ENCODE data around the gene RELL1.

Gene RELL1

GRCh38 chr4:37649268-37649667, 36.9 kb downstream of the RELL1 start:
- Mint-ChIP-seq H3K9me3 (peaks cover 11% of the 10 kb centered on the region), H3K27me3 (no peaks in the 10 kb centered on the region), H3K4me3 (no peak overlapping the region), H3K27ac (no peak overlapping the region), H3K36me3 (ENCODE audit: low read depth) (peaks cover 66% of the 10 kb centered on the region), H3K4me1 (ENCODE audit: low read depth) (peaks cover 49% of the 10 kb centered on the region)
- intact Hi-C loops (cut with micrococcal nuclease): no loop called here

DNA sequence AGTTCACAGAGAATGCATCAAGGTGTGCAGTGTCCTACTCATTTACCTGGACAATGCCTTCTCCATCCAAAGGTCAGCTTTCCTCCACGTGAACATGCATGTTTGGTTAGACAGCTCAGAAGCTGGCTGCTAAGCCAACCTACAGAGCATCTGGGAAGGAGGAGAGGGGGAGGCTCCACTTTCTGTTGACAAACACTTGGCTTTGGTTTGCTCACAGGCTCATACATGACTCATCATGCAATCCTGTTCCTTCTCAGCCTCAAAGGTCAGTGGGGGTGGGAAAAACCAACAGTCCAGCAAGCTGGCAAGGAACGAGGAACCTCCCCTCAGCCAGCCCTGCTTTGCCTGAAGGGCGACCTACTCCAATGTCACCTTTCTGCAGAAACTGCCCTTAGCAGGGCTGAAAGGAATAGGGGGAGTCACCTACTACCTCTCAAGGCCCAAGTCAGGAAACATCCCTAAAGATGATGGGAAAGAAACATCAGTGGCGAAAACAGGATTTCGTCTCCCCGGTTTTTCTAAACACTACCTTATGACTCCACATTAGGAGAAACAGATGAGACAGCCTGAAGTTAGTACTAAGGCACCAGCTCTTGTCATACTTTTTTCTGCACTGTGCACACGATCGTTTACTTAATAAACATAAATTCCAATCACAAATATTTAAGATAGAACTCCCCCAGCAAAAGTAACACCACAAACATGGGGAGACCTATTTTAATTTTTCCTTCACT, 37.9 kb downstream of the RELL1 start:
- Mint-ChIP-seq H3K4me1 (ENCODE audit: low read depth) (peaks cover 44% of the 10 kb centered on the region), H3K27ac (no peak overlapping the region), H3K9me3 (peaks cover 1% of the 10 kb centered on the region), H3K36me3 (ENCODE audit: low read depth) (peaks cover 70% of the 10 kb centered on the region), H3K4me3 (no peak overlapping the region), H3K27me3 (no peaks in the 10 kb centered on the region)
- intact Hi-C loops (cut with micrococcal nuclease): no loop called here

- Mint-ChIP-seq H3K27me3 (no peaks in the 10 kb centered on the region), H3K4me1 (ENCODE audit: low read depth) (peaks cover 51% of the 10 kb centered on the region), H3K27ac (no peak overlapping the region), H3K4me3 (no peak overlapping the region), H3K36me3 (ENCODE audit: low read depth) (peaks cover 80% of the 10 kb centered on the region), H3K9me3 (no peaks in the 10 kb centered on the region)
- intact Hi-C loops (cut with micrococcal nuclease): no loop called here
These were observed 39.9 kb downstream of the RELL1 start for GRCh38 chr4:37646247-37646646.

DNA sequence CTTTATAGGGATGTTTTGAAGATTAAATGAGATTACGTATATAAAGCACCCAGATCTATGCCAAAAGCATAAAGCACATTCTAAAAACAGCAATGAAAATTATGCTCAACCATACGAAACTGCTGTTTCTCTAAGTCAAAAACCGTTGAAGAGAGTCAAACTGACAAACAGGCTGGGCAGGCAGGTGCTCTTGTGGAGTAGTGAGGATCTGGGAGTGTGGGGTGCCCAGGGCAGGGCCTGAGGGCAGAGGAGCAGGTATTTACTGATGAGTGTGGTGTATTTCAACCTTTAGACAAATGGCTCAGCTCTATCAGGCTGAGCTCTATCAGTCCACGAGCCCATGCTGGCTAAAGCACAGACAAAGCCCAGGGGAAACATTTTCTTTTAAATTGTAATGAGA, 40.4 kb downstream of the RELL1 start:
- peaks cover 46% of the 10 kb centered on the region for H3K4me1 Mint-ChIP-seq (ENCODE audit: low read depth)
- peaks cover 81% of the 10 kb centered on the region for H3K36me3 Mint-ChIP-seq (ENCODE audit: low read depth)
- no peaks in the 10 kb centered on the region for H3K9me3 Mint-ChIP-seq
- H3K27me3 Mint-ChIP-seq: no peaks in the 10 kb centered on the region
- H3K27ac Mint-ChIP-seq: no peak overlapping the region
- no peak overlapping the region for H3K4me3 Mint-ChIP-seq
- intact Hi-C loops (cut with micrococcal nuclease): no loop called here

DNA sequence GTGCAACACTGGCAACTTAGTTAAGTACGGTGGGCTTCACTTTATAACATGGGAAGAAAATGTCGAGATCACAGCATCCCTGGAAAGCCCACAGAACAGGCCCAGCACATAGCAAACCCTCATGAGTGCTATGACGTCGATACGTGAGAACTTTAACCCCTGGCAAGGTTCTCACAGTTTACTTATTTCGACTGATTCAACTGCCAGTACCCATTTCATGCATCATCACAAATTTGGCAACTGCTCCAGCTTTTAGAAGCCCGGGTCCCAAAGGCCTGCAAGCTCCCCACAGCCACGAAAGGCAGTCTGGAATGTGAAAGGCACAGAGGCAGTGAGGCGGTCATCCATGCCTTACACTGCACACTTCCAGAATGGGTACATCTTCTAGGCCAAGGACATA, 41.2 kb downstream of the RELL1 start:
- H3K27ac Mint-ChIP-seq: no peak overlapping the region
- H3K4me3 Mint-ChIP-seq: no peak overlapping the region
- H3K4me1 Mint-ChIP-seq (ENCODE audit: low read depth): peaks cover 38% of the 10 kb centered on the region
- H3K9me3 Mint-ChIP-seq: no peaks in the 10 kb centered on the region
- H3K27me3 Mint-ChIP-seq: no peaks in the 10 kb centered on the region
- peaks cover 81% of the 10 kb centered on the region for H3K36me3 Mint-ChIP-seq (ENCODE audit: low read depth)
- intact Hi-C loops (cut with micrococcal nuclease): no loop called here

DNA sequence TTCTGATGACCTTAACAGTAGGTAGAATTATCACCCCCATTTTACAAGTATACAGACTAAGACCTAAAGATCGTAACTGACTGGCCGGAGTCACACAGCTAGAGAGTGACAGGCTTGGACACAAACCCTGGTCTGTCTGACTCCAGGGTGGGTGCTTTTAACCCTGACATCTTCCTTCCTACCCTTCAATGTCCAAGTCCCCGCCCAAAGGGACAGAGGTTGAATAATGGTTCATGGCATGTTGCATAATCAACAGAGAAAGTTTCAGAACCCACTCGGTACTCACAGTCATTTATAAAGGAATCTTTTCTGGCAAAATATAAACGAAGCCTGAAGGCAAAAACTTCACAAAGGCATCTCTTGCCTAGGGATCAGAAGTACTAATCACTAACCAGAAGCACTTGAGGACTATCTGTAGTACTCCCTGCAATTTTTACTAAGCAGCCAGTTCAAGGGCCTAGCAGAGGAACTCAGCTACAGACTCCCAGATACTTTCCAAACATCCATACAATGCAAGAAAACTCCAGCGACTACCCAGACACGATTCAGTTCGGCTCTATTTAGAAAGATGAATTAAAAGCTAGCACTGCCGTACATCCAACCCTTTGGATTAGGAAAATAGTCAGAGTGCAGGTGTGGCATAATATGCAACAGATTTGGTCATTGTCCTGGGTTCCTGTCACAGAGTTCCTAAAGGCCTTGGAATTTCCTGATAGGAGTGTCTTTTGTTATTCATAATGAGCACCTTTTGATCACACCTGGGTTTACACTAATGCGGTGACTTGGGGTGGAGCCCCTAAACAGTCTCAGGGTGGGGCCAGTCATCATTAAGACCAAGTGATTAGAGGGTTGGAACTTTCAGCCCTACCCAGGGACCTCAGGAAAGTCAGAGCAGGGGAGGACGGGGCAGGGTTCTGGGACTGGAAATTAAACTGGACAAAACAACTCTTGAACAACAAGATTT, 44.0 kb downstream of the RELL1 start:
- Mint-ChIP-seq H3K36me3 (ENCODE audit: low read depth) (peaks cover 78% of the 10 kb centered on the region), H3K27ac (no peak overlapping the region), H3K4me1 (ENCODE audit: low read depth) (peaks cover 15% of the 10 kb centered on the region), H3K4me3 (no peak overlapping the region), H3K9me3 (no peaks in the 10 kb centered on the region), H3K27me3 (no peaks in the 10 kb centered on the region)
- intact Hi-C loops (cut with micrococcal nuclease): no loop called here

DNA sequence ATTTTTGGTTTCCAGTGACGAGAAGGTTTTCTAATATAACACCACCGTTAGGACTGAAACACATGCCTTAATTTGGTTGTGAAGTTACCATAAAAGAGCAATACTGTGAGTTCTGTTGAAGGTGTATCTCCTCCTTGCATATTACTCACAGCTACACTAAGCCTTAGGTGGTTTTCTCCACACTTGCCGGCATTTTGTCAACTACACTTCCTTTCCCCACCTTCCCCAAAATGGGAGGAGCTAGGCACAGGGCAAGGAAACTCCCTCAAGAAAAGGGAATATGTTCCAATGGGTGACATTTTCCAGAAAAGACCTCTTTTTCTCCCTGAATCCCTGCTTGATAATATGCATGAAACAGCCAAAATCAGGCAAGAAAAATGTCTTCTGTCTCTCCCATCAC, 44.8 kb downstream of the RELL1 start:
- H3K4me3 Mint-ChIP-seq: no peak overlapping the region
- intact Hi-C loops (cut with micrococcal nuclease): no loop called here
- H3K4me1 Mint-ChIP-seq (ENCODE audit: low read depth): peaks cover 15% of the 10 kb centered on the region
- no peaks in the 10 kb centered on the region for H3K9me3 Mint-ChIP-seq
- H3K27me3 Mint-ChIP-seq: no peaks in the 10 kb centered on the region
- no peak overlapping the region for H3K27ac Mint-ChIP-seq
- peaks cover 78% of the 10 kb centered on the region for H3K36me3 Mint-ChIP-seq (ENCODE audit: low read depth)

- Mint-ChIP-seq H3K27ac (no peak overlapping the region), H3K9me3 (no peaks in the 10 kb centered on the region), H3K27me3 (no peaks in the 10 kb centered on the region), H3K4me3 (no peak overlapping the region), H3K36me3 (ENCODE audit: low read depth) (peaks cover 76% of the 10 kb centered on the region), H3K4me1 (ENCODE audit: low read depth) (peaks cover 19% of the 10 kb centered on the region)
- intact Hi-C loops (cut with micrococcal nuclease): no loop called here
These were observed 46.5 kb downstream of the RELL1 start for GRCh38 chr4:37639551-37640285.

DNA sequence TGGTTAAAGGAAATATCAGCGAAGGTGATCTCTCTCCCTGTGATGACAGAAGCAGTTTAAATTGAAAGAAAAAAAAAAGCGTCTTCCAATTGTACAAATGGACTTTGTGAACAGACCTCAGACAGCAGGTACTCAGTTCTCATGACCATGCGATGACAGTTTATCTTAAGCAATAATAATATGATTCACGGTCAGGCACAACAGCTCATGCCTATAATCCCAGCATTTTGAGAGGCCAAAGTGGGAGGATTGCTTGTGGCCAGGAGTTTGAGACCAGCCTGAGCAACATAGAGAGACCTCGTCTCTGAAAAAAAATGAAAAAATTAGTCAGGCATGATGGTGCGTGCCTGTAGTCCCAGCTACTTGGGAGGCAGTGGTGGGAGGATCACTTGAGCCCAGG, 51.0 kb downstream of the RELL1 start:
- Mint-ChIP-seq H3K4me1 (ENCODE audit: low read depth) (peaks cover 15% of the 10 kb centered on the region), H3K4me3 (no peak overlapping the region), H3K9me3 (no peaks in the 10 kb centered on the region), H3K27ac (no peak overlapping the region), H3K36me3 (ENCODE audit: low read depth) (peaks cover 84% of the 10 kb centered on the region), H3K27me3 (no peaks in the 10 kb centered on the region)
- intact Hi-C loops (cut with micrococcal nuclease): no loop called here

DNA sequence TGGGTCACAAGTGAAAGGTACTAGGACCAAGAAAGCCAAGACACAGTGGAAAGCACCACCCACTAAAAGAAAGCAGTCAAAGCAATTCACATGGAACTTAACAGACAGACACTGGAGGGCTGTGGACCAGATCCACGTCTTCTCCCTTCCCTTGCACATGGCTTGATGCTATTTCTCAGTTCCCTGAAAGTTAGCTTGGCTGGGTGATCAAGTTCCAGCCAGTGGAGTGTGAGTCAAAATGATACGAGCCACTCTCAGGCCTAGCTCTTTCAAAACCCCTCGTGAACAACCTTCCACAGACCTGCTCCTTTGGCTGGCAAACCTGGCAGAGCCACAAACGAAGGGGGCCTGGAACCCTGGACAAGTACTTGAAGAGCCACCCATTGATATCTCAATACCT, 52.0 kb downstream of the RELL1 start:
- Mint-ChIP-seq H3K36me3 (ENCODE audit: low read depth) (peaks cover 88% of the 10 kb centered on the region), H3K27ac (no peak overlapping the region), H3K27me3 (no peaks in the 10 kb centered on the region), H3K4me3 (no peak overlapping the region), H3K4me1 (ENCODE audit: low read depth) (peaks cover 22% of the 10 kb centered on the region), H3K9me3 (no peaks in the 10 kb centered on the region)
- intact Hi-C loops (cut with micrococcal nuclease): no loop called here

GRCh38 chr4:37632836-37633235, 53.3 kb downstream of the RELL1 start:
- H3K27me3 Mint-ChIP-seq: no peaks in the 10 kb centered on the region
- peaks cover 26% of the 10 kb centered on the region for H3K4me1 Mint-ChIP-seq (ENCODE audit: low read depth)
- no peaks in the 10 kb centered on the region for H3K9me3 Mint-ChIP-seq
- intact Hi-C loops (cut with micrococcal nuclease): no loop called here
- H3K27ac Mint-ChIP-seq: no peak overlapping the region
- H3K36me3 Mint-ChIP-seq (ENCODE audit: low read depth): peaks cover 94% of the 10 kb centered on the region
- no peak overlapping the region for H3K4me3 Mint-ChIP-seq

GRCh38 chr4:37631551-37631950, 54.6 kb downstream of the RELL1 start:
- H3K4me1 Mint-ChIP-seq (ENCODE audit: low read depth): peaks cover 26% of the 10 kb centered on the region
- no peak overlapping the region for H3K27ac Mint-ChIP-seq
- no peak overlapping the region for H3K4me3 Mint-ChIP-seq
- intact Hi-C loops (cut with micrococcal nuclease): no loop called here
- no peaks in the 10 kb centered on the region for H3K9me3 Mint-ChIP-seq
- no peaks in the 10 kb centered on the region for H3K27me3 Mint-ChIP-seq
- peaks cover 94% of the 10 kb centered on the region for H3K36me3 Mint-ChIP-seq (ENCODE audit: low read depth)

- no peak overlapping the region for H3K4me3 Mint-ChIP-seq
- no peaks in the 10 kb centered on the region for H3K9me3 Mint-ChIP-seq
- intact Hi-C loops (cut with micrococcal nuclease): no loop called here
- no peaks in the 10 kb centered on the region for H3K27me3 Mint-ChIP-seq
- H3K4me1 Mint-ChIP-seq (ENCODE audit: low read depth): peaks cover 22% of the 10 kb centered on the region
- no peak overlapping the region for H3K27ac Mint-ChIP-seq
- H3K36me3 Mint-ChIP-seq (ENCODE audit: low read depth): peaks cover 93% of the 10 kb centered on the region
These were observed 56.5 kb downstream of the RELL1 start for GRCh38 chr4:37629713-37630112.

All from dendritic cell treated with granulocyte-macrophage colony-stimulating factor and Interleukin-4, amounts not matched to agents 40 ng/mL and 50 ng/mL, for 4 days (primary cell).